ENCODE measurements around the gene PGAM4.
"Not testable (repeated sequence)": the region's sequence is repeated elsewhere in the genome, so short reads cannot be mapped to it uniquely, and the experiment has no call there.

The PGAM4 gene

DNA sequence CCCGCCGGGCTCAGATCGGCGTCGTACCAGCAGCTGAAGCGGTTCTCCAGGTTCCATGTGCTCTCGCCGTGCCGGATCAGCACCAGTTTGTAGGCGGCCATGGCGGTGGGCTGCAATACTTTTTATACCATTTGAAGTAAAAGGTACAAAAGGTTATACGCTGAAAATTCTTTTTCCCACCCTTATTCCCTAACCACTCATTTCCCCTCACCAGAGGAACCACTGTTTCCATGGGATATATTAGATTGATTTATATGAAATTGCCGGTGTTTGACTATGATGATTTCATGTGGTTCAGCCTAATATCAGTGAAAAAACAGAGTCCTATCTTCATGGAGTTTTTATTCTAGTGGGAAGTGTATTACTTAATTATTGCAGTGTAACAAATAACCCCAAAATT is at the start of gene PGAM4:
Gene PGAM4 (minus strand): TSS at position 101 of the 400 bp plus-strand sequence. CDS start 0 bp downstream, at position 101.
- no peak for DNase-seq

DNA sequence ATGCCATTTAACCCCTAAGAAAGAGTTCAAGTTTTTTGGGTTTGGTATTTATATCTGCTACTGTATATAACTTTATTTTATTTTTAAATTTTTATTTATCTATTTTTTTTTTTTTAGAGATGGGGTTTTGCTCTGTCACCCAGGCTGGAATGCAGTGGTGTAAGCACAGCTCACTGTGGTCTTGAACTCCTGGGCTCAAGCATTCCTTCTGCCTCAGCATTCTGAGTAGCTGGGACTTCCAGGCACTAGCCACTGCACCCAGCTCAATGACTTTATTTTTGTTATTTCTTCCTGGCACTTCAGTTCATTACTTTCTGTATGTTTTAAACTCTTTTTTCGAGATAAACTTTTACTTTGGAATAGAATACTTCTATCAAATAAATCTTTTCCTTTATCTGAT is 42.4 kb upstream of the PGAM4 start:
- no peak for DNase-seq

DNA sequence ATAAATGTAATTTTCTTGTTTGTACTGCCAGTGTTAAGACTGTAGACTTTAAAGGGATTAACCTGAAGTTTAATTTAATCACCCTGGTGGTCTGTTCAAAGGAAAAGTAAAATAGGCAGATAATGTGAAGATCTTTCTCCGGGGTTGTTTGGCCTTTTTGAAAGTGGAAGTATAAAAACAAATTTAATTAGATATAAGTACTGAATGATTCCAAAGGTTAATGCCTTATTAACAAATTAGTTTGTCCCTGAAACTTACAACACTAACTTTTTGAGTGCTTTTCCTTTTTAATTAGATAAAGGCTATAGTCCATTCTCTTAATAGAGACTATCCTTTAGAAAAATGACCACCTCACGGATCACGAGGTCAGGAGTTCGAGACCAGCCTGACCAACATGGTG is 10.4 kb upstream of the PGAM4 start:
- no peak for DNase-seq

DNA sequence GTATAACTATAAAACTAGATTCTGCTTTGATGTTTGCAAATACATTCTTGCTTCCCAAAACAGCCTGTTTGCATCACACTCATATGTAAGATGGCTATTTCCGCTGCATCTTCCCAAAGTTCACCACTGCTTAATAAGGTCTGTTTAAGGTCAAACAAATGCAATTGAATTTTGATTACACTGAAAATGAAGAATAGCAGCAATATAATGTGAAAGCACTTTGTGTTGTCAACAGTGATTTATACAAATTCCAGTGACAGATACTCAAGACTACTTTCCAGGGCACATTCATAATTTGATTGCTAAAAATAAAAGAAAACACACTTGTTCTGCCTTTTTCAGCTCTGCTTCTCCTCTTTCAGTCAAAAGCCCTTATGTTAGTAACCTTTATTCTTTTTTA is 8.1 kb upstream of the PGAM4 start:
- DNase-seq = no peak

DNA sequence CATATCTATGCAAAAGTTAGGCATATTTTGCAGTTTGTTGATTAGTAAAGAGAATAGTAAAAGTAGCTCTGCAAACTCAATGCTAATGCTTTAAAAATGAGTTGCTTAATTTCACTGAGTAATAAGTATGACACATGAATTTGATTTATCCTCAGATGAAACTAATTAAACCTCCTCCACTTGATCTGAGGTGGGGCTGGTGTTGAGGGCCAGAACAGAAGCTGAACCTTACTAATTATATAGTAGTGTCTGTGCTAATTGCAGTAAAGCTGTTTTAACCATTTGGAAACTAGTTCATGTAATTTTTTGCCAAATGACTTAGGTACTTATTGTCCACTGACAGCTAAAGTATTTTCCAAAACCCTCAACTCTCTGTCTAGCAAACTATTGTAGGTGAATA is 7.7 kb upstream of the PGAM4 start:
- DNase-seq = peak; percentile 46

DNA sequence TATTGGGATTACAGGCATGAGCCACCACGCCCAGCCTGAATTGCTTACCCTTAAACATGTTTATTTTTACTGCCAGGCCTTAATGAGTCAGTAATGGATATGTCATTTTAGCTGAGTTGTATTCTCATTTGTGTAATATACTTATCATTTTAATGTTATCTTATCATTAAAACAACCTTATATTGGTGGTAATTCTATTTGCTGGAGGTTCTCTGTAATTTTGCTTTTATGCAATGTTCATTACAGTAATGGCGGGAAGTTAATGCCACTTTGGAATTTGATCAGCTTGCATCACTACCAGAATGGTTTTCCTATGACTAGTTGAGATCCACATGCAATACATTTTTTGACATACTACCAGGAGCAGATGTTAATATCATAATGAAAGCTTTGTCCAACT is 6.3 kb upstream of the PGAM4 start:
- DNase-seq = no peak

DNA sequence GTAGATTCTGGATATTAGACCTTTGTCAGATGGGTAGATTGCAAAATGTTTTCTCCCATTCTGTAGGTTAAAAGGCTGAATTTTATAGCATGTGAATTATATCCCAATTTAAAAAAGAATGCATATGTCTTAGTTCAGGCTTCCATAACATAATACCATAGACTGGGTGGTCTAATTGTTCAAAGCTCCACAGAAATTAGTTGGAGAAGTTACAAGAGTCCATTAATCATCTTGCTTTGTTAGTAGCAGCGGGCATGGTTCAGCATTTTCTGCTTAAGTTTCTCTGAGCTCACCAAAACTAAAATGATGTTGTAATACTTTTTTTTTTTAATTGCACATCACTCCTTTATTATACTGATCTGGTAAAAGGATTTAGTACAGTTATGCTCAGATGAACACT is 1.8 kb downstream of the PGAM4 start:
- DNase-seq = no peak

DNA sequence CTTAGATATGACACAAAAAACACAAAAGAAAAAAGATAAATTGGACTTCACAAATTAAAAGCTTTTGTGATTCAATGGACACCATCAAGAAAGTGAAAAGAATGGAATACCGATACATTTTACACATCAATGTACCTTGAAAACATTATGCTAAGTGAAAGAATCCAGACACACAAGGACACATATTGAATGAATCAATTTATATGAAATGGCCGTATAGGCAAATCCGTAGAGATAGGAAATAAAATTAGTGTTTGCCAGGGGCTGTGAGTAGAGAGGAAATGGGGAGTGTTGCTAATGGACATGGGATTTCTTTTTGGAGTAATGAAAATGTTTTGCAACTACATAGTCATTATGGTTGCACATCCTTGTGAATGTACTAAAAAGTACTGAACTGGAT is 3.1 kb downstream of the PGAM4 start:
- DNase-seq = no peak

DNA sequence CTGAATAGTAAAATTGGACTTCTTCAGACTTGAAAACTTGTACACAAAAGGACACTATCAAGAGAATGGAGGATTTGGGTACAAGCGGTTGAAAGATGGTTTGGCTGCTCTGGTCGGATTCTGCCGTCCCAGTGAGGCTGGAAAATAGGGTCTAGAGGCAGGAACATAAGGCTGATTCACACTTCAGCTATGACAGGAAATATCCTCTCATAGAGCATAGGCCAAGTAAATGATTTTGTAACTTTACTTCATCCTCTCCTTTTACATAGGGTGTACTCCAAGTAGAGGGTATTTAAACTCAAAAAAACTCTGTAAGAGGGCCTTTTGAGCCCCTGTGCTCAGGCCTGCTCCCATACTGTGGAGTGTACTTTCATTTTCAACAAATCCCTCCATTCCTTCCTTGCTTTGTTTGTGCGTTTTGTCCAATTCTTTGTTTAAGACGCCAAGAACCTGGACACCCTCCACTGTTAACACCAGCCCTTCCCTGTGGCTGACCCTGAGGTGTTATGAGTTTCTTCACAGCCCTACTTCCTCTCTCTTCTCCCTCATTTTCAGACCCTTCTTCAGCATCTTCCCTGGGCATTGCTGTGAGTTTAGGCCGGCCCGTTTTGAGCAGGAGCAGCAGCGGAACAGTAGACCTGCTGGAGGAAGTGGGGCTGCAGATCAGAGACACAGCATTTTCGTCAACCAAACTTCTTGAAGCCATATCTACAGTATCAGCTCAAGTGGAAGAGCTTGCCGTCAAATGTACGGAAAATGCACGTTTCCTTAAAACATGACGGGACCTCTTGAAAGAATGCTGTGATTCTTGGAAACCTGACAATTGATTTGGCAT is 7.2 kb downstream of the PGAM4 start:
- DNase-seq = no peak

DNA sequence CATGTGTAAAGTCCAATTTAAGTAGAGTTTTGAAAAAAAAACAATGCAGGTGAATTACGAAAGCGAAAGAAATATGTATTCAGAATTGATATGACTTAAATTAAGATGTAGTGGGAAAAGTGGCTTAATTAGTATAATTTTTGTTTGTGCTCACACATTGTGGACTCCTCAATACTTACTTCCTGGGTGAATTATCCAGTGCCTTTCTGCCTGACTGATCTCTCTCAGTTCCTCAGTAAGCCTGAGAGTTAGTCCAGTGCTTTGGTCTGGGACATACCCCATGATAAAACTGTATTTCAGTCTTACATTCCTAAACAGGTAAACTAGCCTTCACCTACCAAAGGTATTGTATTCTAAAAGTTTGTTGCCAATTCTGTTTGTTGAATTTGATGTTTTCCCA is 8.4 kb downstream of the PGAM4 start:
- DNase-seq = no peak

DNA sequence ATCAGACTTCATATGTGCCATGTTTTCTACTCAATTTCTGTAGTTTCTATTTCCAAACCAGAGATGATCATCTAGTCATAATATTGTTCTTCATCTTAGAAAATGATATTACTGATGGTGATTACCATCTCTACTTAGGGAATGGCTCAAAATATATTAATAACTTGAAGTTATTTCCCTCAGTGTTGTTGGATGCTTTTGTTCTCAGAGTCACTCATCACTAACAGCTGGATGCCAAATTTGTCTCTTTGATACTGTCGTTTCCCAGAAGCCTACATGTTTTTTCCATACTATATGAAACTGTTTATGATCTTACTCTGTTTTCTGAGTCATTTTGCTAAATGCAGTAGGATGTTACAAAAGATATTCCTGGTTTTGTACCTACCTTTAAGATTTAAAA is 8.9 kb downstream of the PGAM4 start:
- no peak for DNase-seq

DNA sequence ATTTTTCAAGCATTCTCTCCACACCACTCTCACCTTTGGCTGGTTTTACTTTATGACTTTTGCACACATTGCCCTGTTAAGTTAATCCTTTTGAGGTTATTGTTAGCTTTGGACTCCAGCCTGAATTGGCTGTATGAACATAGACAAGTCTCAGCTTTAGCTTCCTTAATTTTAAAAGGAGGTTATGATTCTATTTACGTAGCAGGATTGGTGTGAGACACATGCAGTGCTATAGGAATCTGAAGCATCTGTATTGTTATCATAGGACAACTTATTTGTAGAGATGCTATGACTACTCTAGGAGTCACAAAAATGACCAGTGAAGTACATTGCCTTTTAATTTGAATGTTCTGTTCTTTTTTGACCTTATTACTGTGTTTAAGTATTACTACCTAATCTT is 15.7 kb downstream of the PGAM4 start:
- no peak for DNase-seq

DNA sequence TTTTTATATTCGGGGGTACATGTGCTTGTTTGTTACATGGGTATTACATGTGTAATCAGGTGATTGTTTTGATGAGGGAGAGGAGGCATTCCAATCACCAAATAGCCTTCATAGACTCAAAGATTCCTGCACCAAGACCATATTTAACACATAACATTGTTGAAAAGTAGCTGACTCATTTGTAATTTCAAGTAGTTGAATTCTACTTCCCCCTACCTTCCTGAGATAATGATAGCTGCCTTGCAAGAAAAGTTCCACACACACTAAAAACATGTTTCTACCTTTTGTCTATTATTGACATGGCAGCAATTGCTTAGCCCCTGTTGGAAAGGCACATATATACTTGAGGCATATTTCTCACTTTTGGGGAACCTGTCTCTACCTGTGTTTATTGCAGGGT is 16.1 kb downstream of the PGAM4 start:
- DNase-seq = no peak

DNA sequence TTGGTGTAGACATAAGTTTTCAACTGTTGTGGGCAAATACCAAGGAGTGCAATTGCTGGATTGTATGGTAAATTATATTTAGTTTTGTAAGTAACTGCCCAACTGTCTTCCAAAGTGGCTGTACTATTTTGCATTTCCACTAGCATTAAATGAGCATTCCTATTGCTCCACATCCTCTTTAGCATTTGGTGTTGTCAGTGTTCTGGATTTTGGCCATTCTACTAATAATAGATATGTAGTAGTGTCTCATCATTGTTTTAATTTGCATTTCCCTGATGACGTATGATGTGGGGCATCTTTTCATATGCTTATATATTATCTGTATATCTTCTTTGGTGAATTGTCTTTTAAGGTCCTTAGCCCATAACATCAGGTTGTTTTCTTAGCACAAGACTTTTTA is 17.3 kb downstream of the PGAM4 start:
- DNase-seq = no peak

DNA sequence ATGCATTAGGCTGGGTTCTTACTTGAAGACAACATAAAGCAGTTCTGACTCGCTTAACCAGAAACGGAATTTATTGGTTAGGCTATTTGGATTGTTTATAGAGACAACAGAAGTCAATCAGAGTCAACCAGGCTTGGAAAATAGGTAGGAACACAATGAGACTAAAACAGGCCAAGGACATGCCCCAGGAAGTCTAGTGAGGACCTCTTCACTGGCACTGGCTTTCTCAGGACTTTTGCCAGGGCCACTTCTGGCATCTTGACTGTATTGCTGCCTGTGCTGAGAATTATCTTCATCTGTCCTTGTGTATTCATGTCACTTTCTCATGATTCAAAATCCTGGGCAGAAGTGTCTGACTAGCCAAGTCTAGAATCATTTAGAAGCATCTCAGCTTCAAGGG is 19.6 kb downstream of the PGAM4 start:
- no peak for DNase-seq

DNA sequence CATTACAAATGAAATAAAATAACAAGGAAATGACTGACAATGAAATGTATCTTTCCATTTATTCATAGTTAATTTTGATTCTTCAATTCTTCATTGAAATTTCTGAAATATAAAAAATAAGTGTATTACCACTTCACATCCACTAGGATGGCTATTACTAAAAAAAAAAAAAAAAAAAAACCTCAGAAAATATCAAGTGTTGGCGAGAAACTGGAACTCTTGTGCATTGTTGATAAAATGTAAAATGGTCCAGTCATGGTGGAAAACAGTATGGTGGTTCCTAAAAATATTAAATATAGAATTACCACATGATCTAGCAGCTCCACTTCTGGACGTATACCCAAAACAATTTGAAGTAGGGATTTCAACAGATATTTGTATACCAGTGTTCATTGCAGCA is 22.9 kb downstream of the PGAM4 start:
- no peak for DNase-seq

DNA sequence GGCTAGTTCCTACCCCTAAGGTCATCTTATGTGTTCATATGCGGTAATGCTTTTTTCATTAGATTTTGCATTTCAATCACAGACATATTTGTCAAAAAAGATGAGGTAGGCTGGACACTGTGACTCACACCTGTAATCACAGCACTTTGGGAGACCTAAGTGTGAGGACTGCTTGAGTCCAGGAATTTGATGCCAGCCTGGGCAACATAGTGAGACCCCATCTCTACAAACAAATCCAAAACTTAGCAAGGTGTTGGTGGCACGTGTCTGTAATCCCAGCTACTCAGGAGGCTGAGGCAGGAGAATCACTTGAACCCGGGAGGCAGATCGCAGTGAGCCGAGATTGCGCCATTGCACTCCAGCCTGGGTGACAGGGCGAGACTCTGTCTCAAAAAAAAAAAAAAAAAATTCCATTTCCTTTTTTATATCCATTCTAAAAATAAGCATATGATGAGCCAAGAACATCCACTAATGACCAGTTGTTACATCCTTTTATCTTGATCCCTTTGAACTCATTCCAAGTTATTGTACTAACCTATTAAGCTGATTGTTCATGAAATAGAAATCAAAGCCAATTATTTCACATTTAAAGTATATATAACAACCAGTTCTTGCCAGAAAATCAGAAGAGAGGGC is 23.4 kb downstream of the PGAM4 start:
- no peak for DNase-seq

DNA sequence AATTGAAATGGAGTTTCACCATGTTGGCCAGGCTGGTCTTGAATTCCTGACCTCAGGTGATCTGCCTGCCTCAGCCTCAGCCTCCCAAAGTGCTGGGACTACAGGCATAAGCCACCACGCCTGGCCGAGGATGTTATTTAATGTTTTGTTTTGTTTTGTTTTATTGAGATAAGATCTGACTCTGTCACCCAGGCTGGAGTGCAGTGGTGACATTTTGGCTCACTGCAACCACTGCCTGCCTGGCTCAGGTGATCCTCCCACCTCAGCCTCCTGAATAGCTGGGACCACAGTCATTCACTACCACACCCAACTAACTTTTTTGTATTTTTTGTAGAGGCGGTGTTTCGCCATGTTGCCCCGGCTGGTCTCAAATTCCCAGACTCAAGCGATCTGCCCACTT is 24.4 kb downstream of the PGAM4 start:
- DNase-seq = not testable (repeated sequence)

DNA sequence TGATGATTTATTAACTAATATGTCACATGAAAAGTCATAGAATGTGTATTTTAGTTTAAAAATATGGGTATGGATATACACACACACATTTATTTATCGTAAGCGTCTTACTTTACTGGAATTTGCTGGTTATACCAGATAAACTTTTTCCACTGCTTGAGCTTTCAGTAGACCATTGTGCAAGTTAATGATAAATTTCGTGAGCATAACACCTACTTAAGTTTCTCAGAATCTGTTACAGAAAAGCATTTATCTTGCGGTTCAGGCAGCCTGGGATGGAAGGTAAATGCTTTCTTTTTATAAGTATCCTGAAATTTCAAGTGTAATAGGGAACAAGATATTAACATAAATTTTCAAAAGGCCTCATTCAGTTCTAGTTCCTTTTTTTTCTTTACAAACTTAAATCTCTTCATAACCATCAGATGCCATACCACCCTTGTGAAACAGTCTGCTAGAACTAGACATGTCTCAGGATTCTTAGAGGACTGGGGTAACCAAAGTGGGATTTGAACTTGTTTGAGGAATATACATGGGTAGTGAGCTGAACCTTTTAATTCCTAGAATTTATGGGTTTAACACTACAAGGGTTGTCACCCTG is 31.3 kb downstream of the PGAM4 start:
- DNase-seq = no peak

DNA sequence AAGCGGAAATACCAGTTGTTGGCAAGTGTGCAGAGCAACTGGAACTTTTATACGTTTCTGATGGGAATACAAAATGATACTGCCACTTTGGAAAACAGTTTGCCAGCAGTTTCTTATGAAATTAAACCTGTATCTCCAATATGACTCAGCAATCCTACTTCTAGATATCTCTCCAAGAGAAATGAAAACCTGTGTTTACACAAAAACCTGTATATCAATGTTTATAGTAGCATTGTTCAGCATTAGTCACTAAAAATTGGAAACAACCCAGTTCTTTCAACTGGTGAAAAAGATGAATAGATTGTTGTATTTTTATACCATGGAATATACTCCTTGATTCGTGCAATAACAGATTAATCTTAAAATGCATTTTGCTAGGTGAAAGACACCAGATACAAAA is 32.1 kb downstream of the PGAM4 start:
- no peak for DNase-seq

DNA sequence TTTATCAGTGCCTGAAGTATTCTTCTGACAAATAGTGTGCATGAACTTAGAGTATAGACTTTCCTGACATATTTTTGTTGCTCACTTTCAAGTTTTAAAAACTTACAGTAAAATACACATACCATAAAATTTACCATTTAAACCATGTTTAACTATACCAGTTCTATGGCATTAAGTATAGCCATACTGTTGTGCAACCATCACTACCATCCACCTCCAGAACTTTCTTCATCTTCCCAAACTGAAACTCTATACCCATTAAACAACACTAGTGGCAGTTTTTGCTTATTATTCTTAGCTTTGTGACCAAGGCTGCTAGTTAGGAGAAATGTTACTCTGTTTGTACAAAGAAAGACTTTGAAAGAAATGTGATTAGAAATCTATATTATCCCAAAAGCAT is 33.1 kb downstream of the PGAM4 start:
- no peak for DNase-seq

DNA sequence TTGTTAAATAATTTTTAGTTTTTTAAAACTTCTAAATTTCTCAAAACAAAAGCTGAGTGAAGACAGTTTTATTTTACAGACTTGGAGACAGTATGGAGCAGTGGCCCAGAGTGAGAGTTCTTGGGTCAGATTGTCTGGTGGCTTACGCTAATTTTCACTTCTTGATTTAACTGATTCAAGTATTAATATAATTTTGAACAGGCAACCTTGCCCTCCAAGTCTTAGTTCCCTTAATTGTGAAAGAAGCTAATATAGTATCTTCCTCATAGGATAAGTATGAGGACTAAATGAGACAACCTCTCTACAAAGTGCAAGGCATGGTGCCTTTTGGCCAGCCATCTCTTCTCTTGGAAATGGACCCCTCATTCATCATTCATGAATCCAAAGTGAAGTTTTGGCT is 33.6 kb downstream of the PGAM4 start:
- DNase-seq = no peak

DNA sequence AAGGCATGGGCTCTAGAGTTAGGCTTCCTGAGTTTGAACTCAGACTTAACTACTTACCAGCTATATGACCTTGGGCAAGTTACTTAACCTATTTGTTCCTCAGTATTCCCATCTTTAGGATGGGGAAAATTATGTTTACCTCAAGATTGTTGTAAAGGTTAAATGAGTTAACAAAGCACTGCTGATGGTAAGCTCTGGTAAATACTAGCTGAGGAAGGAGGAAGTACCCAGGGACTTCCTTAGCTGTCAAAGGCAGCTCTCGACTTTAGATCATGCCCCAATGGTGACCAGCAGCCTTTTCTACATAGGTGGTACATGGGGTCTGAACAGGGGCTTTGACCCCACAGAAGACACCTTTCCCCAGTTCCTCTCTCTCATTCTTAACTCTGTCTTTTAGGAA is 38.9 kb downstream of the PGAM4 start:
- no peak for DNase-seq

DNA sequence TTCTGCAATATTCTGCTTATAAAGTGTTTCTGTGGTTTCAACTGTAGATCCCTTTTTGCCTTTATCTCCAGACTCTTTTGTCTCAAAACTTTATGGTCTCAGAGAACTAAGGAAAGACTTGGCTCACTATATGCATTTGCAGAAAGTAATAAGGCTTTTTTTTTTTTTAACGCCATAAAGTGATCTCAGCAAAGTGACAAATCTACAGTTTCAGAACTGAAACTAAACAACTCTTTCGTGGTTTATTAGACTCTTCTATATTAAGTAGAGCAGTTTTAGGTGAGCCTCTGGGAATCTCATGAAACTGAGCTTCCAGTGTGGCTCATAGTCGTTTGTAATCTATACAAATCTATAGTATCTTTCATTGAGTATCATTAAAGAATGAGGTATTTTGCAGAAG is 43.7 kb downstream of the PGAM4 start:
- DNase-seq = no peak
